WTC11 (cell line): ENCODE measurements around the gene SACS.

Experiments used
- ATF3 ChIP-seq: sonication (generic); formaldehyde crosslinking; conservative IDR thresholded peaks from 2 replicates; pipeline ENCODE4 v1.8.1; 2022; ENCODE audit warnings: mild to moderate bottlenecking, missing genetic modification reagents
- ATF6 ChIP-seq: sonication (generic); formaldehyde crosslinking; IDR thresholded peaks from 2 replicates; pipeline ENCODE4 v1.8.1; 2023; ENCODE audit warnings: mild to moderate bottlenecking, missing genetic modification reagents
- CTCF ChIP-seq: fragments of 200-600 bp; IDR thresholded peaks from 2 replicates; pipeline ENCODE4 v1.8.0; 2022; ENCODE audit warnings: antibody characterized with exemption
- MAX ChIP-seq: sonication (generic); formaldehyde crosslinking; IDR thresholded peaks from 2 replicates; pipeline ENCODE4 v1.8.0; 2022; ENCODE audit warnings: mild to moderate bottlenecking, missing genetic modification reagents
- USF1 ChIP-seq: sonication (generic); formaldehyde crosslinking; IDR thresholded peaks from 2 replicates; pipeline ENCODE4 v1.8.0; 2022; ENCODE audit warnings: mild to moderate bottlenecking, missing genetic modification reagents
- USF2 ChIP-seq: sonication (generic); formaldehyde crosslinking; IDR thresholded peaks from 2 replicates; pipeline ENCODE4 v1.8.1; 2023; ENCODE audit warnings: mild to moderate bottlenecking, missing genetic modification reagents, moderate library complexity
- ZBTB21 ChIP-seq: sonication (generic); formaldehyde crosslinking; IDR thresholded peaks from 2 replicates; pipeline ENCODE4 v1.8.1; 2023; ENCODE audit warnings: mild to moderate bottlenecking, missing genetic modification reagents, borderline replicate concordance
- ZNF232 ChIP-seq: sonication (generic); formaldehyde crosslinking; IDR thresholded peaks from 2 replicates; pipeline ENCODE4 v1.8.0; 2022; ENCODE audit warnings: mild to moderate bottlenecking, missing genetic modification reagents
- ZNF263 ChIP-seq: sonication (generic); formaldehyde crosslinking; IDR thresholded peaks from 2 replicates; pipeline ENCODE4 v1.8.1; 2022; ENCODE audit warnings: low read depth, mild to moderate bottlenecking, moderate library complexity, missing genetic modification reagents
- ZNF317 ChIP-seq: sonication (generic); formaldehyde crosslinking; IDR thresholded peaks from 2 replicates; pipeline ENCODE4 v1.8.1; 2023; ENCODE audit warnings: low read depth, mild to moderate bottlenecking, moderate library complexity, missing genetic modification reagents, borderline replicate concordance
- ZNF512 ChIP-seq: sonication (generic); formaldehyde crosslinking; IDR thresholded peaks from 2 replicates; pipeline ENCODE4 v1.8.1; 2022; ENCODE audit warnings: missing genetic modification reagents, borderline replicate concordance
- ZNF671 ChIP-seq: fragments of 250-450 bp; sonication (Bioruptor Pico); IDR thresholded peaks from 2 replicates; pipeline ENCODE4 v1.8.0; 2021; ENCODE audit warnings: mild to moderate bottlenecking

- TF ChIP-seq USF2 (CRISPR knock-in tag) (no peak), CTCF (no peak), ZBTB21 (CRISPR knock-in tag) (no peak), USF1 (no peak), ZNF263 (CRISPR knock-in tag) (no peak), ATF6 (CRISPR knock-in tag) (no peak), ZNF512 (CRISPR knock-in tag) (no peak), ZNF232 (CRISPR knock-in tag) (no peak), MAX (CRISPR knock-in tag) (no peak), ZNF317 (CRISPR knock-in tag) (no peak), ATF3 (no peak), ZNF671 (CRISPR knock-in tag) (no peak)
Observed at GRCh38 chr13:23325191-23325590, 108.3 kb downstream of the SACS start.
